Mesenchymal stem cell (in vitro differentiated cells and primary cell): ENCODE results near the gene ELK3.

Experiments used
- DNase-seq: peaks from one replicate; pipeline ENCODE4 v3.0.0-alpha.2; 2013
- H2AFZ ChIP-seq: one replicate; pipeline ENCODE4 v1.6.1; 2013; ENCODE audit warnings: low read depth, mild to moderate bottlenecking, control low read depth, inconsistent platforms, low read length, moderate library complexity
- H2AK5ac ChIP-seq: 2 replicates; pipeline ENCODE4 v1.6.1; 2013; ENCODE audit warnings: low read length, moderate library complexity, mild to moderate bottlenecking, inconsistent platforms; ENCODE audit not compliant: severe bottlenecking
- H2BK120ac ChIP-seq: one replicate; pipeline ENCODE4 v1.6.1; 2013; ENCODE audit warnings: low read depth, mild to moderate bottlenecking, inconsistent platforms, low read length, moderate library complexity
- H2BK12ac ChIP-seq, 2 experiments: one replicate each; pipeline ENCODE4 v1.6.1; 2013; ENCODE audit warnings: inconsistent platforms in 2 of 2, low read length in 2 of 2, mild to moderate bottlenecking in 2 of 2, moderate library complexity in 2 of 2, control low read depth in 1 of 2
- H2BK15ac ChIP-seq: one replicate; pipeline ENCODE4 v1.6.1; 2013; ENCODE audit warnings: mild to moderate bottlenecking, low read depth, inconsistent platforms; ENCODE audit not compliant: poor library complexity, severe bottlenecking
- H2BK5ac ChIP-seq: 2 replicates; pipeline ENCODE4 v1.6.1; 2013; ENCODE audit warnings: low read depth, mild to moderate bottlenecking, low read length, control low read depth, inconsistent platforms; ENCODE audit not compliant: poor library complexity, severe bottlenecking
- H3K14ac ChIP-seq, 2 experiments: one replicate each; pipeline ENCODE4 v1.6.1; 2013; ENCODE audit warnings: inconsistent platforms in 2 of 2, low read length in 2 of 2, control low read depth in 1 of 2, mild to moderate bottlenecking in 1 of 2, moderate library complexity in 1 of 2
- H3K18ac ChIP-seq, 2 experiments: one replicate each; pipeline ENCODE4 v1.6.1; 2013; ENCODE audit warnings: inconsistent platforms in 2 of 2, low read length in 2 of 2, control low read depth in 1 of 2, low read depth in 1 of 2, mild to moderate bottlenecking in 1 of 2
- H3K23ac ChIP-seq, 2 experiments: one replicate each; pipeline ENCODE4 v1.6.1; 2013; ENCODE audit warnings: inconsistent platforms in 2 of 2, low read length in 2 of 2, mild to moderate bottlenecking in 2 of 2, moderate library complexity in 2 of 2, control low read depth in 1 of 2
- H3K27ac ChIP-seq: 2 replicates; pipeline ENCODE4 v1.5.1; 2013; ENCODE audit warnings: mild to moderate bottlenecking, moderate library complexity, low read length, control low read depth, inconsistent platforms; ENCODE audit not compliant: poor library complexity, severe bottlenecking
- H3K27me3 ChIP-seq, 2 experiments: 2 replicates each; pipeline versions ENCODE4 v1.6.1 to v1.7.0; 2013; ENCODE audit warnings: low read length in 2 of 2, mild to moderate bottlenecking in 2 of 2, moderate library complexity in 2 of 2, control low read depth in 1 of 2, inconsistent platforms in 1 of 2; ENCODE audit not compliant: control insufficient read depth in 1 of 2, insufficient read depth in 1 of 2
- H3K36me3 ChIP-seq, 2 experiments: 2 replicates each; pipeline versions ENCODE4 v1.6.1 to v1.7.0; 2013; ENCODE audit warnings: low read length in 2 of 2, control low read depth in 1 of 2, inconsistent platforms in 1 of 2, low read depth in 1 of 2, mild to moderate bottlenecking in 1 of 2; ENCODE audit not compliant: insufficient read depth in 2 of 2, control insufficient read depth in 1 of 2
- H3K4ac ChIP-seq, 2 experiments: one replicate each; pipeline ENCODE4 v1.6.1; 2013; ENCODE audit warnings: inconsistent platforms in 2 of 2, low read length in 2 of 2, mild to moderate bottlenecking in 2 of 2, moderate library complexity in 2 of 2, control low read depth in 1 of 2, low read depth in 1 of 2
- H3K4me1 ChIP-seq: 2 replicates; pipeline ENCODE4 v1.6.1; 2013; ENCODE audit warnings: low read depth, low read length, control low read depth; ENCODE audit not compliant: control insufficient read depth, insufficient read depth
- H3K4me2 ChIP-seq: 2 replicates; pipeline ENCODE4 v1.6.1; 2013; ENCODE audit warnings: low read length, mild to moderate bottlenecking, inconsistent platforms; ENCODE audit not compliant: poor library complexity, severe bottlenecking
- H3K4me3 ChIP-seq, 2 experiments: 2 replicates each; pipeline versions ENCODE4 v1.5.1 to v1.7.0; 2013; ENCODE audit warnings: low read length in 2 of 2, mild to moderate bottlenecking in 2 of 2, control low read depth in 1 of 2, low read depth in 1 of 2; ENCODE audit not compliant: insufficient read depth in 1 of 2
- H3K79me1 ChIP-seq: replicated peaks from 2 replicates; pipeline ENCODE4 v1.6.1; 2013; ENCODE audit warnings: mild to moderate bottlenecking, control low read depth, low read length, inconsistent platforms; ENCODE audit not compliant: poor library complexity, severe bottlenecking
- H3K9ac ChIP-seq: 2 replicates; pipeline ENCODE4 v1.7.0; 2013; ENCODE audit warnings: mild to moderate bottlenecking, low read length, moderate library complexity
- H3K9me3 ChIP-seq: 2 replicates; pipeline ENCODE4 v1.7.0; 2013; ENCODE audit warnings: mild to moderate bottlenecking, low read length; ENCODE audit not compliant: control insufficient read depth
- H4K8ac ChIP-seq: one replicate; pipeline ENCODE4 v1.6.1; 2013; ENCODE audit warnings: inconsistent platforms, mild to moderate bottlenecking, low read length, moderate library complexity
- H4K91ac ChIP-seq: one replicate; pipeline ENCODE4 v1.6.1; 2013; ENCODE audit warnings: mild to moderate bottlenecking, low read length, inconsistent platforms
- WGBS: methylation state at CpG from one replicate; pipeline ENCODE4 v1.1.7; 2013; ENCODE audit warnings: mixed read lengths; 5-methylcytosine and 5-hydroxymethylcytosine counted together

ELK3 gene

DNA sequence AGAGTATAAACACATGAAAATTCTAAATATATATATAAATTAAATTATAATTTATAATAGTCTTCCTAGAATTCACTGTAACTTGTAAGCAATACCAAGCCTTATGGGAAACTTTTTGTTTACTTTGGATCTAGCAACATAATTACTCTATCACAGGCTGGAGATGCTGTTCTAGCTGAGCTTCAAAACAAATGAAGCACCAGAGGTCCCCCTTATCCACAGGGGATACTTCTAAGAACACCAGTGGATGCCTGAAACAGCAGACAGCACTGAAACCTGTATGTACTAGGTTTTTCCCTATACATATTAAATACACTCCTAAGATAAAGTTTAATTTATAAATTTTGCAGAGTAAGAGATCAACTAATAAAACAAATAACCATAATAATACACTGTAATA is 109.5 kb downstream of the ELK3 start:
- H3K14ac ChIP-seq = no peak overlapping the region
- no peak overlapping the region for H3K4me3 ChIP-seq
- no peak overlapping the region for H2BK5ac ChIP-seq
- no peak overlapping the region for H3K4me2 ChIP-seq
- H2BK15ac ChIP-seq = no peak overlapping the region
- H3K9me3 ChIP-seq = no peaks in the 10 kb centered on the region
- H3K27me3 ChIP-seq = no peaks in the 10 kb centered on the region
- peak; percentile 7 for DNase-seq
- no peak overlapping the region for H2AK5ac ChIP-seq
- no peak overlapping the region for H2BK120ac ChIP-seq
- H3K23ac ChIP-seq = no peak overlapping the region
- H3K4me1 ChIP-seq = peaks cover 1% of the 10 kb centered on the region
- no peak overlapping the region for H3K18ac ChIP-seq
- H3K4ac ChIP-seq = no peak overlapping the region
- H2AFZ ChIP-seq = no peak overlapping the region
- H4K91ac ChIP-seq = no peak overlapping the region
- peaks cover 12 to 53% of the 10 kb centered on the region in 2 experiments for H3K36me3 ChIP-seq
- no peak overlapping the region for H3K9ac ChIP-seq
- H2BK12ac ChIP-seq = no peak overlapping the region
- H3K27ac ChIP-seq = no peak overlapping the region
- H4K8ac ChIP-seq = no peak overlapping the region
- H3K79me1 ChIP-seq = peaks cover 7% of the 10 kb centered on the region

DNA sequence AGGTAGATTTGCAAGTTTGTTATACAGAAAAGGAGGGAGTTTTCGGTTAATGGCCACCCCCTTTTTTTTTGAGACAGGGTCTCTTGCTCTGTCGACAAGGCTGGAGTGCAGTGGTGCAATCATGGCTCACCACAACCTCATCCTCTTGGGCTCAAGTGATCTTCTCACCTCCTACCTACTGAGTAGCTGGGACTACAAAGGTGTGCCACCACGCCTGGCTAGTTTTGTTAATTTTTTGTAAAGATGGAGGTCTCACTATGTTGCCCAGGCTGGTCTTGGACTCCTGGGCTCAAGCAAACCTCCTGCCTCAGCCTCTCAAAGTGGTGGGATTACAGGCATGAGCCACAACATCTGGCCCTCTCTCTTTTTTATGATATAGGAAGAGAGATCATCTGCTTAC is 111.5 kb downstream of the ELK3 start:
- Histone ChIP-seq H3K4me1 (no peaks in the 10 kb centered on the region), H4K91ac (no peak overlapping the region), H3K27me3 (no peaks in the 10 kb centered on the region), H3K36me3 (peaks cover 9 to 45% of the 10 kb centered on the region in 2 experiments), H3K27ac (no peak overlapping the region), H3K18ac (no peak overlapping the region), H3K23ac (no peak overlapping the region), H2BK12ac (no peak overlapping the region), H2AFZ (no peak overlapping the region), H3K9me3 (no peaks in the 10 kb centered on the region), H2BK120ac (no peak overlapping the region), H2BK15ac (no peak overlapping the region), H2BK5ac (no peak overlapping the region), H3K9ac (no peak overlapping the region), H3K79me1 (peaks cover 7% of the 10 kb centered on the region), H3K4me2 (no peak overlapping the region), H4K8ac (no peak overlapping the region), H3K4me3 (no peak overlapping the region), H3K4ac (no peak overlapping the region), H2AK5ac (no peak overlapping the region), H3K14ac (no peak overlapping the region)
- DNase-seq = no peak
- 93% methylated on average over 2 of the region's 3 CpGs for whole genome bisulfite sequencing

DNA sequence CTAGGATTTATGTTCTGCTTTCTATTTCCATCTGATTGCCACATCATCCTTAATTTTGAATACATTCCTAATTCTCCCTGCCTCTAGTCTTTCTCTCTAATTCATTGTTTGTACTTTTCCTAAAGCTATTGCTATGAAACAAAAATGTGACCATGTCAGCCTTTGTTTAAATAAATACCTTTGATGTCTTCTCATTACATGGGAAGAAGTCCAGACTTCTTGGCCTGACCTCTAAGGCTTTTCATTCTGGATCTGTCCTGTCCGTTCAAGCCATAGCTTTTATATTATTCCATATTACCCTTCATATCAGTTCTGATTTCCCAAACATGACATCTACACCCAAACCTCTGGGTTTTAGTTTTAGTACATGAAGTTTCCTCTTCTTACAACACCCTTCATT is 114.7 kb downstream of the ELK3 start:
- WGBS = 80% methylated on average over 1 of the region's 1 CpG
- Histone ChIP-seq H3K79me1 (peaks cover 7% of the 10 kb centered on the region), H2BK5ac (no peak overlapping the region), H2BK12ac (no peak overlapping the region), H3K18ac (no peak overlapping the region), H3K27me3 (no peaks in the 10 kb centered on the region), H4K8ac (no peak overlapping the region), H3K4ac (no peak overlapping the region), H3K4me2 (no peak overlapping the region), H3K23ac (no peak overlapping the region), H3K36me3 (peaks cover 9 to 67% of the 10 kb centered on the region in 2 experiments), H3K4me1 (no peaks in the 10 kb centered on the region), H2BK15ac (no peak overlapping the region), H3K27ac (no peak overlapping the region), H2AK5ac (no peak overlapping the region), H3K14ac (no peak overlapping the region), H2AFZ (no peak overlapping the region), H3K9me3 (no peaks in the 10 kb centered on the region), H4K91ac (no peak overlapping the region), H2BK120ac (no peak overlapping the region), H3K9ac (no peak overlapping the region), H3K4me3 (no peak overlapping the region)
- DNase-seq = peak; percentile 5

DNA sequence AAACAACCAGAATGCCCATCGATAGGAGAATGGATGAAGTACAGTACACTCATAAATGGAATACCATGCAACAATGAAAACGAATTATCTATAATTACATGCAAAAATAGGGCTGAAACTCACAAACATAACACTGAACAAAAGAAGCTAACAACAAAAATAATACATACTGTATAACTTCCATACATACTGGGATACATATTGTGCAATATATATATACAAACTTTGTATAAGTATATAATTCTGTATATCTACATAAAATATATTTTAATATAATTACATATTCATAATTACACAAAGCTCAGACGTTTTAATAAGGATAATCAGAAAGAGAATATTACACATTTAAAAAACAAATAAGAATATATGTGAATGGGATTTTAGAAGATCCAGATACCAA is 115.9 kb downstream of the ELK3 start:
- Histone ChIP-seq H3K27me3 (no peaks in the 10 kb centered on the region), H3K23ac (no peak overlapping the region), H3K9ac (no peak overlapping the region), H2BK120ac (no peak overlapping the region), H3K4ac (no peak overlapping the region), H3K4me1 (peaks cover 1% of the 10 kb centered on the region), H3K36me3 (peaks cover 9 to 59% of the 10 kb centered on the region in 2 experiments), H2AK5ac (no peak overlapping the region), H3K27ac (no peak overlapping the region), H4K8ac (no peak overlapping the region), H2BK15ac (no peak overlapping the region), H3K4me3 (no peak overlapping the region), H2AFZ (no peak overlapping the region), H4K91ac (no peak overlapping the region), H2BK12ac (no peak overlapping the region), H3K14ac (no peak overlapping the region), H3K79me1 (peaks cover 7% of the 10 kb centered on the region), H3K9me3 (no peaks in the 10 kb centered on the region), H2BK5ac (no peak overlapping the region), H3K4me2 (no peak overlapping the region), H3K18ac (no peak overlapping the region)
- DNase-seq = no peak
- WGBS = 100% methylated on average over 1 of the region's 3 CpGs
